H9 (cell line): ENCODE results near the gene ADGRG2. TPM values are rescaled to one million over a fixed set of nuclear protein-coding genes. Genes with fewer than 3 reads are reported as not detected.

ENCODE experiments used
- DNase-seq: peaks from one replicate; pipeline ENCODE4 v3.0.0-alpha.2; 2017
- H2AFZ ChIP-seq: one replicate; pipeline ENCODE4 v1.6.1; 2013; ENCODE audit warnings: mild to moderate bottlenecking, low read length, control low read depth, moderate library complexity
- H2AK5ac ChIP-seq: 2 replicates; pipeline ENCODE4 v1.6.1; 2013; ENCODE audit warnings: low read length, control low read depth, mixed read lengths; ENCODE audit not compliant: insufficient read length
- H2BK120ac ChIP-seq: one replicate; pipeline ENCODE4 v1.6.1; 2013; ENCODE audit warnings: low read depth, mild to moderate bottlenecking, low read length, control low read depth, inconsistent platforms; ENCODE audit not compliant: poor library complexity, severe bottlenecking
- H2BK12ac ChIP-seq: 2 replicates; pipeline ENCODE4 v1.6.1; 2013; ENCODE audit warnings: low read length, control low read depth, mixed read lengths, low read depth; ENCODE audit not compliant: insufficient read length
- H2BK15ac ChIP-seq: 2 replicates; pipeline ENCODE4 v1.6.1; 2013; ENCODE audit warnings: low read depth, low read length, control low read depth
- H2BK20ac ChIP-seq: one replicate; pipeline ENCODE4 v1.6.1; 2013; ENCODE audit warnings: low read depth, mild to moderate bottlenecking, low read length, control low read depth, inconsistent platforms; ENCODE audit not compliant: poor library complexity, severe bottlenecking
- H2BK5ac ChIP-seq: 2 replicates; pipeline ENCODE4 v1.6.1; 2013; ENCODE audit warnings: low read length, control low read depth, mixed read lengths; ENCODE audit not compliant: insufficient read length
- H3K14ac ChIP-seq: 2 replicates; pipeline ENCODE4 v1.6.1; 2013; ENCODE audit warnings: low read length, control low read depth; ENCODE audit not compliant: insufficient read depth
- H3K18ac ChIP-seq: 2 replicates; pipeline ENCODE4 v1.6.1; 2013; ENCODE audit warnings: low read depth, mild to moderate bottlenecking, mixed read lengths, low read length, control low read depth; ENCODE audit not compliant: insufficient read length
- H3K23ac ChIP-seq: 2 replicates; pipeline ENCODE4 v1.6.1; 2013; ENCODE audit warnings: low read length, control low read depth, mixed read lengths, low read depth; ENCODE audit not compliant: insufficient read length
- H3K23me2 ChIP-seq: 2 replicates; pipeline ENCODE4 v1.6.1; 2013; ENCODE audit warnings: low read depth, mild to moderate bottlenecking, mixed read lengths, low read length, control low read depth; ENCODE audit not compliant: insufficient read length, poor library complexity, severe bottlenecking
- H3K27ac ChIP-seq: 2 replicates; pipeline ENCODE4 v1.5.1; 2013; ENCODE audit warnings: low read length, control low read depth, mixed read lengths, low read depth; ENCODE audit not compliant: insufficient read length
- H3K27me3 ChIP-seq: 2 replicates; pipeline ENCODE4 v1.6.1; 2013; ENCODE audit warnings: low read length, control low read depth, inconsistent platforms; ENCODE audit not compliant: insufficient read depth
- H3K4ac ChIP-seq: 2 replicates; pipeline ENCODE4 v1.6.1; 2013; ENCODE audit warnings: low read depth, mild to moderate bottlenecking, control low read depth, inconsistent platforms, low read length, moderate library complexity
- H3K4me1 ChIP-seq: 2 replicates; pipeline ENCODE4 v1.6.1; 2013; ENCODE audit warnings: low read length, control low read depth, inconsistent platforms; ENCODE audit not compliant: insufficient read depth
- H3K4me2 ChIP-seq: 2 replicates; pipeline ENCODE4 v1.6.1; 2013; ENCODE audit warnings: low read length, control low read depth, mixed read lengths; ENCODE audit not compliant: insufficient read length, insufficient read depth
- H3K56ac ChIP-seq: 2 replicates; pipeline ENCODE4 v1.6.1; 2013; ENCODE audit warnings: low read depth, mild to moderate bottlenecking, mixed read lengths, low read length, control low read depth; ENCODE audit not compliant: insufficient read length
- H3K79me1 ChIP-seq: 2 replicates; pipeline ENCODE4 v1.6.1; 2013; ENCODE audit warnings: low read depth, mild to moderate bottlenecking, moderate library complexity, low read length, control low read depth, inconsistent platforms; ENCODE audit not compliant: insufficient read depth, poor library complexity, severe bottlenecking
- H3K79me2 ChIP-seq: 2 replicates; pipeline ENCODE4 v1.6.1; 2013; ENCODE audit warnings: low read length, control low read depth, inconsistent platforms; ENCODE audit not compliant: insufficient read depth
- H3K9ac ChIP-seq: 2 replicates; pipeline ENCODE4 v1.6.1; 2013; ENCODE audit warnings: low read length, control low read depth, mixed read lengths; ENCODE audit not compliant: insufficient read length; ENCODE audit errors: extremely low read depth
- H3K9me3 ChIP-seq: one replicate; pipeline ENCODE4 v1.6.1; 2013; ENCODE audit warnings: low read depth, low read length, inconsistent platforms; ENCODE audit not compliant: control insufficient read depth
- H3T11ph ChIP-seq: one replicate; pipeline ENCODE4 v1.6.1; 2013; ENCODE audit warnings: mild to moderate bottlenecking, low read length, control low read depth, inconsistent platforms
- H4K20me1 ChIP-seq: one replicate; pipeline ENCODE4 v1.6.1; 2013; ENCODE audit not compliant: control insufficient read depth, insufficient read length, insufficient read depth
- H4K5ac ChIP-seq: 2 replicates; pipeline ENCODE4 v1.6.1; 2013; ENCODE audit warnings: low read depth, mild to moderate bottlenecking, mixed read lengths, low read length, control low read depth; ENCODE audit not compliant: insufficient read length
- H4K8ac ChIP-seq: replicated peaks from 2 replicates; pipeline ENCODE4 v1.6.1; 2013; ENCODE audit warnings: low read length, control low read depth, mixed read lengths, low read depth; ENCODE audit not compliant: insufficient read length
- H4K91ac ChIP-seq: 2 replicates; pipeline ENCODE4 v1.6.1; 2013; ENCODE audit warnings: low read depth, mild to moderate bottlenecking, moderate library complexity, mixed read lengths, low read length, control low read depth; ENCODE audit not compliant: insufficient read length
- H3K27ac Mint-ChIP-seq, 3 experiments: 2 replicates in 2 of 3; 3 replicates in 1 of 3; pipeline ENCODE4 v1.8.0; 2020 to 2021; ENCODE audit warnings: mixed read lengths in 3 of 3, mild to moderate bottlenecking in 1 of 3, moderate library complexity in 1 of 3
- H3K27me3 Mint-ChIP-seq: 2 replicates; pipeline ENCODE4 v1.8.0; 2021; ENCODE audit warnings: low read depth, mild to moderate bottlenecking, moderate library complexity, mixed read lengths
- H3K36me3 Mint-ChIP-seq, 3 experiments: 2 replicates in 2 of 3; 3 replicates in 1 of 3; pipeline ENCODE4 v1.8.0; 2020 to 2021; ENCODE audit warnings: low read depth in 3 of 3, mixed read lengths in 3 of 3; ENCODE audit not compliant: insufficient read depth in 1 of 3
- H3K4me1 Mint-ChIP-seq, 2 experiments: 2 replicates each; pipeline ENCODE4 v1.8.0; 2020; ENCODE audit warnings: mixed read lengths in 2 of 2
- H3K4me3 Mint-ChIP-seq, 2 experiments: 2 replicates in 1 of 2; 3 replicates in 1 of 2; pipeline ENCODE4 v1.8.0; 2020 to 2021; ENCODE audit warnings: mild to moderate bottlenecking in 2 of 2, mixed read lengths in 2 of 2, moderate library complexity in 1 of 2
- H3K9me3 Mint-ChIP-seq, 2 experiments: 2 replicates in 1 of 2; 3 replicates in 1 of 2; pipeline ENCODE4 v1.8.0; 2020; ENCODE audit warnings: mild to moderate bottlenecking in 2 of 2, mixed read lengths in 2 of 2, moderate library complexity in 1 of 2
- CTCF ChIP-seq: fragments of 200-600 bp; sonication (generic); conservative IDR thresholded peaks from 3 replicates; pipeline ENCODE4 v1.8.0; 2021; ENCODE audit warnings: antibody characterized with exemption, mild to moderate bottlenecking
- WGBS: extraction: QIAGEN DNeasy Blood & Tissue Kit; methylation state at CpG from one replicate; pipeline ENCODE4 v1.1.7; 2013; ENCODE audit warnings: missing lambda C conversion rate, low lambda C conversion rate, mixed read lengths; ENCODE audit not compliant: insufficient read length; ENCODE audit errors: extremely low coverage; 5-methylcytosine and 5-hydroxymethylcytosine counted together
- total RNA-seq: library from RNA; stranded (reverse); gene quantifications from 2 replicates; pipeline ENCODE4 v1.2.1, GENCODE V29; 2021

The ADGRG2 gene
- total RNA-seq, 1 experiment from 2014 or later = 6.8 TPM

- H3K4me3 Mint-ChIP-seq = no peak overlapping the region
- Histone ChIP-seq H2BK120ac (no peak overlapping the region), H3K79me1 (no peaks in the 10 kb centered on the region), H3K9me3 (peaks cover 10% of the 10 kb centered on the region), H3K4me1 (no peaks in the 10 kb centered on the region), H3K4ac (no peak overlapping the region), H3T11ph (no peak overlapping the region), H2BK20ac (no peak overlapping the region), H4K91ac (no peak overlapping the region), H4K8ac (no peak overlapping the region), H3K14ac (no peak overlapping the region), H4K5ac (no peak overlapping the region), H2BK15ac (no peak overlapping the region), H2BK12ac (no peak overlapping the region), H3K23me2 (no peaks in the 10 kb centered on the region), H2BK5ac (no peak overlapping the region), H3K56ac (no peak overlapping the region), H4K20me1 (no peaks in the 10 kb centered on the region), H3K79me2 (no peaks in the 10 kb centered on the region), H2AFZ (no peak overlapping the region), H3K4me2 (no peak overlapping the region), H3K23ac (no peak overlapping the region), H3K27ac (no peak overlapping the region), H2AK5ac (no peak overlapping the region), H3K9ac (no peak overlapping the region), H3K27me3 (no peaks in the 10 kb centered on the region), H3K18ac (no peak overlapping the region)
- no peak for TF ChIP-seq CTCF
- H3K36me3 Mint-ChIP-seq = peaks cover 0 to 15% (median 3%) of the 10 kb centered on the region in 3 experiments; a peak in 3 of 7 replicates
- peaks cover 6 to 7% of the 10 kb centered on the region in 2 experiments for H3K4me1 Mint-ChIP-seq
- WGBS = no CpG with 5 or more reads among the region's 9 CpGs
- H3K27me3 Mint-ChIP-seq = no peaks in the 10 kb centered on the region; the same call in 1 of the 2 replicates
- no peak overlapping the region for H3K27ac Mint-ChIP-seq
- DNase-seq = no peak
- peaks cover 62 to 65% of the 10 kb centered on the region in 2 experiments for H3K9me3 Mint-ChIP-seq
Measured at GRCh38 chrX:18964901-18965300, 157.4 kb downstream of the ADGRG2 start.
